Measurements from ENCODE around the gene HSPG2. TPM values are rescaled to one million over a fixed set of nuclear protein-coding genes. Genes with fewer than 3 reads are reported as not detected.

HSPG2 gene
- total and polyA plus RNA-seq, 2 of the 8 experiments (the other 6 are each of a cell fraction or from before 2014, with no cell fraction given) = 17.8 to 111 TPM

GRCh38 chr1:21782349-21782867, 154.7 kb downstream of the HSPG2 start (continued):
- TF ChIP-seq EP300 (IDR thresholded peaks at IDR 0.05; ENCODE audit: borderline replicate concordance in 1 of 2, low read depth in 2 of 2, low read length in 2 of 2) = no peak
- no peak for TF ChIP-seq TEAD4 (IDR thresholded peaks at IDR 0.05; ENCODE audit: low read depth, low read length)
- TF ChIP-seq TAF1 (IDR thresholded peaks at IDR 0.05; ENCODE audit: low read depth, low read length) = no peak
- TF ChIP-seq TBP (IDR thresholded peaks at IDR 0.05; ENCODE audit: low read depth, low read length) = no peak
- no peak for TF ChIP-seq EGR1 (IDR thresholded peaks at IDR 0.05; ENCODE audit: borderline replicate concordance, low read depth, low read length)
- TF ChIP-seq BACH1 (IDR thresholded peaks at IDR 0.05; ENCODE audit: low read length) = no peak
- no peak for TF ChIP-seq EZH2 (IDR thresholded peaks at IDR 0.05; ENCODE audit: low read depth, low read length, severe bottlenecking)
- no peak for TF ChIP-seq SUZ12 (IDR thresholded peaks at IDR 0.05; ENCODE audit: low read length)
- TF ChIP-seq CEBPB (IDR thresholded peaks at IDR 0.05; ENCODE audit: low read depth, low read length) = no peak
- no peak for TF ChIP-seq POU5F1 (IDR thresholded peaks at IDR 0.05; ENCODE audit: low read depth, low read length)
- no peak for TF ChIP-seq CHD1 (IDR thresholded peaks at IDR 0.05; ENCODE audit: low read depth, low read length)
- TF ChIP-seq USF2 (IDR thresholded peaks at IDR 0.05; ENCODE audit: low read length) = no peak
- TF ChIP-seq SAP30 (IDR thresholded peaks at IDR 0.05; ENCODE audit: insufficient read depth, insufficient replicate concordance, low read length) = peak; percentile 65
